Neutrophil (primary cell): ENCODE results near the gene IDH2.

Experiments
- H3K27ac ChIP-seq: fragments of 200-600 bp; sonication (generic); 2 replicates; pipeline ENCODE4 v1.5.1; 2016; ENCODE audit warnings: mild to moderate bottlenecking, moderate library complexity
- H3K27me3 ChIP-seq: fragments of 200-600 bp; sonication (generic); 2 replicates; pipeline ENCODE4 v1.6.0; 2016; ENCODE audit warnings: mild to moderate bottlenecking
- H3K36me3 ChIP-seq: fragments of 200-600 bp; sonication (generic); 2 replicates; pipeline ENCODE4 v1.5.1; 2017
- H3K4me1 ChIP-seq, 2 experiments: fragments of 200-600 bp in 1 of 2; sonication (generic) in 1 of 2; 1 replicate in 1 of 2; 2 replicates in 1 of 2; pipeline versions ENCODE4 v1.5.1 to v1.6.1; 2013 to 2016; ENCODE audit warnings: low read depth in 1 of 2, low read length in 1 of 2, mild to moderate bottlenecking in 1 of 2, moderate library complexity in 1 of 2; ENCODE audit not compliant: control insufficient read depth in 1 of 2, insufficient read depth in 1 of 2
- H3K4me3 ChIP-seq, 2 experiments: fragments of 200-600 bp in 1 of 2; sonication (generic) in 1 of 2; 1 replicate in 1 of 2; 2 replicates in 1 of 2; pipeline ENCODE4 v1.5.1; 2013 to 2016; ENCODE audit warnings: low read depth in 1 of 2, low read length in 1 of 2, mild to moderate bottlenecking in 1 of 2, moderate library complexity in 1 of 2
- H3K9me3 ChIP-seq: fragments of 200-600 bp; sonication (generic); 2 replicates; pipeline ENCODE4 v1.5.1; 2016
- CTCF ChIP-seq: fragments of 200-600 bp; sonication (generic); IDR thresholded peaks from 2 replicates; pipeline ENCODE4 v1.5.1; 2016; ENCODE audit warnings: antibody characterized with exemption

Gene IDH2

DNA sequence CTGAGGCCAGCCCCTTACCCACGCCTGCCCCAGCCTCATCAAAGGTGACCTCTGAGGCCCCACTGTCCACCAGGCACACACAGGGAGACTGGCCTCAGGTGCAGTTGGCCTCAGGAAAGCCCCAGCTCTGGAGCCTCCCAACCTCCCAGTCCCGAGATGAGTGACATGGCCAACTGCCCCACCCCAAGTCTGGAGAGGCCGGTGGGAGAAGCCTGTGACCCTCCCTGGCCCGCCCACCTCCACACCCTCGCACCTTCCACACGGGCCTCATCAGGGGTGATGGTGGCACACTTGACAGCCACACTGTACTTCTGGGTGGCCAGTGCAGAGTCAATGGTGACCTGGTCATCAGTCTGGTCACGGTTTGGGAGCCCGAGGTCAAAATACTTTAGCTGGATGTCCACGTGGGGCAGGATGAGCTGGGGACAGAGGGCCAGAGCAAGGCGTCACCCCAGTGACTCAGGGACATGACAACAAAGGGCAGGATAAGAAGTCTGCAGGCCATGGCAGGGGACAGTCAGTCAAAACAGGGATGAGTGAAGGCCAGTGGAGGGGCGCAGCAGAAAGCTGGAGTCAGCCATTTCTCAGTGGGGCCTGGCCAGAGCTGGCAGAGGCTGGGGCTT, 11.9 kb downstream of the IDH2 start:
- peaks cover 4 to 6% of the 10 kb centered on the region in 2 experiments for H3K4me1 ChIP-seq
- no peak for TF ChIP-seq CTCF
- H3K4me3 ChIP-seq: no peak overlapping the region
- H3K9me3 ChIP-seq: no peaks in the 10 kb centered on the region
- no peak overlapping the region for H3K27ac ChIP-seq
- H3K36me3 ChIP-seq: peaks cover 23% of the 10 kb centered on the region
- no peaks in the 10 kb centered on the region for H3K27me3 ChIP-seq

GRCh38 chr15:90087454-90088154, 14.7 kb downstream of the IDH2 start:
- TF ChIP-seq CTCF: no peak
- H3K36me3 ChIP-seq: peaks cover 41% of the 10 kb centered on the region
- H3K4me1 ChIP-seq: peaks cover 4 to 6% of the 10 kb centered on the region in 2 experiments
- no peak overlapping the region for H3K4me3 ChIP-seq
- H3K27ac ChIP-seq: peak overlapping the region; percentile 19
- H3K27me3 ChIP-seq: no peaks in the 10 kb centered on the region
- no peaks in the 10 kb centered on the region for H3K9me3 ChIP-seq

- H3K27ac ChIP-seq: peak overlapping the region; percentile 56
- H3K27me3 ChIP-seq: no peaks in the 10 kb centered on the region
- no peaks in the 10 kb centered on the region for H3K9me3 ChIP-seq
- H3K4me1 ChIP-seq: peaks cover 4 to 6% of the 10 kb centered on the region in 2 experiments
- TF ChIP-seq CTCF: peak; percentile 85
- H3K4me3 ChIP-seq: no peak overlapping the region
- peaks cover 47% of the 10 kb centered on the region for H3K36me3 ChIP-seq
Measured at GRCh38 chr15:90086868-90087268, 15.4 kb downstream of the IDH2 start.

GRCh38 chr15:90085565-90085964, 16.7 kb downstream of the IDH2 start:
- no peaks in the 10 kb centered on the region for H3K27me3 ChIP-seq
- H3K4me1 ChIP-seq: peaks cover 4 to 6% of the 10 kb centered on the region in 2 experiments
- no peaks in the 10 kb centered on the region for H3K9me3 ChIP-seq
- peaks cover 51% of the 10 kb centered on the region for H3K36me3 ChIP-seq
- peak overlapping the region; percentile 56 for H3K27ac ChIP-seq
- TF ChIP-seq CTCF: no peak
- no peak overlapping the region for H3K4me3 ChIP-seq

- Histone ChIP-seq H3K27me3 (no peaks in the 10 kb centered on the region), H3K36me3 (peaks cover 51% of the 10 kb centered on the region), H3K4me3 (no peak overlapping the region), H3K9me3 (no peaks in the 10 kb centered on the region), H3K4me1 (peaks cover 4 to 6% of the 10 kb centered on the region in 2 experiments), H3K27ac (peak overlapping the region; percentile 56)
- TF ChIP-seq CTCF: no peak
Measured at GRCh38 chr15:90084876-90085423, 17.3 kb downstream of the IDH2 start.
